GM18858 (cell line): ENCODE results near the gene SOCS2.
A peak's percentile ranks its signal among the peaks of the same experiment; 100 is the strongest.
"Not testable (repeated sequence)": the region's sequence is repeated elsewhere in the genome, so short reads cannot be mapped to it uniquely, and the experiment has no call there.

ENCODE experiments used
- ATAC-seq: cut with Tn5 transposase; IDR thresholded peaks from one replicate; pipeline ENCODE4 v1.9.1; 2021; ENCODE audit not compliant: unreplicated experiment

Gene SOCS2

DNA sequence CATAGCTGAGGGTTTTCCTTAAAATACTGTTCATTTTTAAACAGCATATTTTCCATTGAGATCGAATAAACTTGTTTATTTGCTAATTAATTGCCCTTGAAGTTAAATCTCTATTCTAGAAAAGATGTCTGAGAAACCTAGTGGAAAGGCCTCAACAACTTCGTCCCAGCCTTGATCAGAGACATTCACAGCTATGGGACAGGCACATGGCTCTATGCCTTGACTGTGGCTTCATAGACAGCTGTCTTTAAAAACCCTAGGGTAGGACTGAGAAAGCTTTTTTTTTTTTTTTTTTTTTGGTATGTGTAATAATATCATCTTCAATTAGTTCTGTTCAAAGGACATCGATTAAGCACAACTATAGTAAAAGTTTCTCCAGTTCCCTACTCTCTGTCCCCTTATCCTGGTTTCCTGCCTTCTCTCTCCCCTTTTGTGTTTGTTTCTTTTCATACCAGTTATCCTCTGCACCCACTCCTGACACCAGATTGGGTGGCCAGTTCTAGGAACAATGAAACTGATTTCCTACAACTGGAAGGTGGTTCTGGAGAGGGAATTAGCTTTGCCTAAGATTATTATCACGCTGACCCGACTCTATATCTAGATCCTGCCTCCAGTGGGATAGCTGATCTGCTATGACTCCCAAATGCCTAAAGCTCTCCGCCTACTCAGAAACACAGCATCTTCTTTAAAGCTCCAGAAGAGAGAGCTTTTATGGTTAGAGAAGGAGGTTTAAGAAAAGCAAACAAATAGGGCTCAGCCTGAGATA, 20.3 kb downstream of the SOCS2 start:
- no peak for ATAC-seq

DNA sequence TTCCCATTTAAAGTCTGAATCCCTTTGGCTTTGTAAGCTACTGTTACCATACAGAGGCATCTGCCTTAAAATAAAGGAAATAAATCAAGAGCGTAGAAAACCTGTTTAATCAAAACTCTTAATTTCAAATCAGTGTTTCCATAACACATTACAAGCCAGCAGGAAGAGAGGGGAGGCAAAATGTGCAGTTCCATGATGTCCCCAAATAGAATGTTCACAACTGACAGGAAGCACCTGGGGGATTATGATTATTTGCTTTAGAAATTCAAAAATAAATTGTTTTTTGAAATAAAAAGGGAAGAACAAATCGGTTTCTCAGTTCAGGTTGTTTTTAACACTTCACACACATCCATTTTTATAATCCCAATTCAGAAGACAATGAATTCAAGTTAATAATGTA, 21.4 kb downstream of the SOCS2 start:
- no peak for ATAC-seq

- no peak for ATAC-seq
Observed at GRCh38 chr12:93594766-93595311, 22.4 kb downstream of the SOCS2 start.

DNA sequence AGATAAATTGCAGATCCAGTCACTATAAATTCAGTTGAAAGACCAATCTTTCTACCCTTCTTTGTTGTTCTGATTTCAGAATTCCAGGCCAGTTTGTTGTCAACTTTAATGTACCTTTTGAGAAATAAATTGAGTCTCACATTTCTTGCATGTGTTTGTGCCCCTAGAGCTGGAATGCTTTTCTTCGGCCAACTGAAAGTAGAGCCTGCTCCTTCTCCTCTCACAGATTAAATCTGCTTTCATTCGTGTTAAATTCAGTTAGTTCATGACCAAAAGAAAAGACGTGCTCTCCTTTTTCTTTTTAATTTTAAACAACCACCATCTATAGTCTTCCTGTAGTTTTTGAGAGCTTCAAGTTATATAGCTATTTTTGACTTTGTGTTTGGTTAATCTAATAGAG, 22.9 kb downstream of the SOCS2 start:
- ATAC-seq, result no peak

GRCh38 chr12:93597608-93598007, 25.1 kb downstream of the SOCS2 start:
- no peak for ATAC-seq

DNA sequence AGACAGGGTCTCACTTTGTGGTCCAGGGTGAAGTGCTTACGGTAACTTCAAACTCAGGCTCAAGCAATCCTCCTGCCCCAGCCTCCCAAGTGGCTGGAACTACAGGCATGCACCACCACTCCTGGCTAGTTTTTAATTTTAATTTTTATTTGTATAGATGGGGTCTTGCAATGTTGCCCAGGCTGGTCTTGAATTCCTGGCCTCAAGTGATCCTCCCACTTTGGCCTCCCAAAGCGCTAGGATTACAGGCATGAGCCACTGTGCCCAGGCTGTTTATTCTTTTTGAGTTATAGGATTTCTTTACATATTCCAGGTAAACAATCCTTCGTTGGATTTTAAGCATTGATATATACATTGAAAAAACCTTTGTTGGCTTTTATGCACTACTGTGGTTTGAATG, 26.7 kb downstream of the SOCS2 start:
- no peak for ATAC-seq

DNA sequence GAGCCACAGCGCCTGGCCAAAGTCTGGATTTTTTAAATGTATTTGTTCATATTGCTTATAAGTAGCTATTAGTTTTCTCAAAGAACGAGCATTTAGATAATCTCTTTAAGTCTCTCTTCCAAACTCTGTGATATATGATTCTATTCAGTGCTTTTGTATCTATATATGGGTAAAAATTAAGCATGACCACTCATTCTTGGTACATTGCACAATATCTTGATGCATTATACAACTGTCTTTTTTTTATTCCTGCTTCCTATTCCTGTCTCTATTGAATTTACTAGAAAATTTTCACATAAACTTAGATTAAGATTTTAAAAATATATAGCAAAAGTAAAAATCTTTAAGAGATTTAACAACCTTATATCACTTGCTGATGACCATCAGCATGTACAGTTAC, 29.1 kb downstream of the SOCS2 start:
- no peak for ATAC-seq

- ATAC-seq, result no peak
Observed at GRCh38 chr12:93602897-93603668, 30.6 kb downstream of the SOCS2 start.

GRCh38 chr12:93603762-93604161, 31.3 kb downstream of the SOCS2 start:
- ATAC-seq, result no peak

DNA sequence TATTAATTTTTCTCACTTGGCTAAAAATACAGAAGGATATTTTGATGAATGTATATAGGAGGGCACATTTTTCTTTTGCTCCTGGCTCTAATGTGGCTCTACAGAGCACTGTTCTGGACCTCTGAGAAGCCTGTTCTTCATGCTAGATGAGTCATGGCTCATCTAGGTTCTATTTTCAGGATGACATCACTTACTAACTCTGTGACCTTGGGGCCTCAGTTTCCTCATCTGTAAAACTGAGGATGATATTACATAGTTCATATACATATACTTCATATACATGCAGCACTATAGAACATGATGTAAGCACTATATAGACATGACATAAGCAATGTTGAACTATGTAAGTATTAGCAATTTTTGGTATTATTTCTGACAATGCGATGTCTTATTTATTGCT, 35.8 kb downstream of the SOCS2 start:
- ATAC-seq, result no peak

DNA sequence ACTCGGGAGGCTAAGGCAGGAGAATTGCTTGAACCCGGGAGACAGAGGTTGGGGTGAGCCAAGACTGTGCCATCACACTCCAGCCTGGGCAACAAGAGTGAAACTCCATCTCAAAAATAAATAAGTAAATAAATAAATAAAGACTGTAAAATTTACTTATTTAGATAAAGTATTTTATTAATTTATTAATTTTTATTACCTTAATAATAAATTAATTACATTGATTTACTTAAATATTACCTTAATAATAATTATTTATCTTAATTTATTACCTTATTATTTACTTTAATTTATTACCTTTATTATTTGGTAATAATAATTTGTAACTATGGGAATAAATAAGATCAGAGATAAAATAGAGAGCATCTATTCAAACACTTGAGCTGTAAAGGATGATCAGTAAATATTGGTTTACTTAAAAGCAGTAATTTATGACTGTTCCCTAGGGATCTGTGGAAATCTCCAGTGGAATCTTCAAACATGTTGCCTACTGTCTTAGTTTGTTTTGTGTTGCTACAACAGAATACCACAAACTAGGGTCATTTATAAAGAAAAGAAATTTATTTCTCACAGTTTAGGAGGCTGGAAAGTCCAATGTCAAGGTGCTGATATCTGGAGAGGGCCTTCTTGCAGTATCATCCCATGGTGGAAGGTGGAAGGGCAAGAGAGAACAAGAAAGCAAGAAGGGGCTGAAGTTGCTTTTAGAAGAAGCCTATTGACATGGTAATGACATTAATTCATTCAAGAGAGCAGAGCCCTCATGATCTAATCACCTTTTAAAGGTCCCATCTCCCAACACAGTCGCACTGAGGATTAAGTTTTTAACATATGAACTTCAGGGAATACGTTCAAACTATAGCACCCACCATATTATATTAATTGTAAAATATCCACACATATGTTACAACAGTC, 37.1 kb downstream of the SOCS2 start:
- no peak for ATAC-seq

DNA sequence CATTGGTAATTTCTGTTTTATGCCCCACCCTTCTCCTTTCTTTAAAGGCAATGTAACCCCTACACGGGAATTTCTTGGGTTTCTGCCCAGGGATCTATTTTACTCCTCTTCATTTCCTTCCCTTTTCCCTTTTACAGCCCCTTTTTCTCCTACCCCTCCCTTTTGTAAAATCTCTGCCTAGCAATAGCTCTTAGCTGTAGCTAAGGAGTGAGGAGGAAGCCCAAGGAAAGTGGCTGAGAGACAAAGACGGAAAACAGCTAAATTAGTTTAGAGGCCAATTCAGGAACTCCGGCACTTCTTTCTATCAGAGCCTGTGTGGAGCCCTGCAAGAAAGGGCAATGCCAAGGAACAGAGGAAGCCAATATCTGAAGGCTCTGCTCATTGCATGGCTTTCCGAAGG, 40.3 kb downstream of the SOCS2 start:
- no peak for ATAC-seq

- ATAC-seq, result no peak
Observed at GRCh38 chr12:93614917-93615596, 42.6 kb downstream of the SOCS2 start.

DNA sequence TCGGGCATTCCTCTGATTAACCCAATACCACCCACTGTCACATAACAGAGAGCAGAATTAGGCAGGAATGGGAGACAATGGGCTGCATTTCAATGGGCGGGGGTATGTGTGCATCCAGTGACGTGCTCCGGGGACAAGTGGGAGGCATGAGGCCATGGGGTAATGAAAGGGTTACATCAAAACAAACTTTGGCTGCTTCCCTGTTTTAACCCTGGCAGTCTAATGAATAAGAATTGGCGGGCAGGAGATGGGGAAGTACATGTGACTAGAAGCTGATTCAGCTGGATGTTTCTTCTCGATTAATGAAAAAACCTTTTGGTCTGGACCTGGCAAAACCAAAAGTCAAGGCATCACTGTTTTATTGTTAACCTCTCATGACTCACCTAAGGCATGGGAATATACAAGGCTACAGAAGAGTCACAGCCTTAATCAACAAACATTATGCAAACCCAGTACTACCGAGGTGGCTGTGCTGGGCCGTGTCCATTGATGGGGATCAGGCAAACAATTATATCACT, 44.2 kb downstream of the SOCS2 start:
- no peak for ATAC-seq

DNA sequence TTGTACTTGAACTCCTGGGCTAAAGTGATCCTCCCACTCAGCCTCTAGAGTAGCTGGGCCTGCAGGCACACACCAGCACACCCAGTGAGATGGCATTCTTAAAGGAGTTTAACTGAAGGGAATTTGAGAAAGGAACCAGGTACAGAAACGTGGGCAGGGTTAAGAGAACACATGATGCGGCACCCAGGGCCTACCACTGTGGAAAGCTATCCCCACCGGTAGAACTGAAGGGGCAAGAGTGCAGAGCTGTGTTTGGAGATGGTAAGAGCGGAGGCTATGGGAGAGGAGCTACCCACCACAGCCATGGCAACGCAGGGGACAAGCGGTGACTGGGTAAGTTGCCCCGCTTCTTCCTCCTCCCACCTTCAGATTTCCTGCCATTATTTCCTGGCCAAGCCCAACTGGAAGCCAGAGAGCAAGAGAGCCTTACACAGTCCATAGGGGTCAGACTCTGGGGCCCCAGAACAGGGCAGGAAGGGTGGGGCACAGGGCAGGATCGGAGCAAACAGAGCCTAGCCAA, 46.5 kb downstream of the SOCS2 start:
- ATAC-seq, result no peak

- no peak for ATAC-seq
Observed at GRCh38 chr12:93621986-93622385, 49.5 kb downstream of the SOCS2 start.

DNA sequence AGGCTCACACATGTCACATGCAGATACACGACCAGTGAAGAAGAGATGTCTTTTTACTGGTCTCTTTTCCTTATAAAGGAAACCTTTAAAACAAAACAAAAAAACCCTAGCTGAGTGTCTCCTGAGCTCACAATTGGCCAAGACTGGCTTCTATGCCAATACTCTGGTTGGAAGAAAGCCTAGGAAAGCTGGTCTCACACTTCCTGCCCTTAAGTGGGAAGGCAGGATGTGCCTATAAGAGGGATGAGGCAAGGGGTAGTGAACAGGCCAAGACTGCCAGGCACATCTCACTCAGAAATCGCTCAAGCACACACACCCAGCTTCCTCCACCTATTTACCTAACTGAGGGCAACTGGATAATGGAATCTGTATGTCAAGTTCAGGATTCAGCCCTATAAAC, 50.0 kb downstream of the SOCS2 start:
- ATAC-seq, result no peak

DNA sequence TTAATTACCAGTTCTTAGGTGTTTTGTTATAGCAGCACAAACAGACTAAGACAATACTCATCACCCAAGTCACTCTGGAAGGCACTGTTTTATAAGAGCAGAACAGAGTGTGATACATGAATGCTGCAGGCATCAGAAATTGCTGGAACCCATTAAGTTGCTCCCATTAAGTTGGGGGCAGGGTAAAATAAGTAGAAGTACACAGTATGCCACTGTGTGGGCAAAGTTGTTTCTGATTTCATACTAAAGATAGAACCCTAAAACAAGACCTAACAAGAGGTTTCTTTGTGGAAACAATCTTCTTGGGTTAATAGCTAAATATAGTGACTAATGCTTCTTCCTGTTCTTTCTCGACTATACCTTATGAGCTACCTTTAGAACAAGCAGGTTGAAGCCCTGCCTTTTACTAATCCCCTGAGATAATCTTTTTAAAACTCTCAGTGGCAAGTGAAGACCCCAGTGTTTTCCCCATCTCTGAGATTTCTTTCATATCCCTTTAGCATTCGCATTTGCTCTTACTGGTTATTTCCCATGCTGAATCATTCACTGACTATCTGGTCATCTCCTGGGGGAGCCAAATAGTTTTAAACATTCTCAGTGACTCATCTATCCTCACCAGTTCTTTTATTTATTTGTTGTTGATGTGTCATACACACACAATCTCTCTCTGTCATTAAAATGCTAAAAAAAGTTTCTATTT, 52.3 kb downstream of the SOCS2 start:
- ATAC-seq, result peak; percentile 80

GRCh38 chr12:93625295-93625645, 52.8 kb downstream of the SOCS2 start:
- ATAC-seq, result not testable (repeated sequence)

DNA sequence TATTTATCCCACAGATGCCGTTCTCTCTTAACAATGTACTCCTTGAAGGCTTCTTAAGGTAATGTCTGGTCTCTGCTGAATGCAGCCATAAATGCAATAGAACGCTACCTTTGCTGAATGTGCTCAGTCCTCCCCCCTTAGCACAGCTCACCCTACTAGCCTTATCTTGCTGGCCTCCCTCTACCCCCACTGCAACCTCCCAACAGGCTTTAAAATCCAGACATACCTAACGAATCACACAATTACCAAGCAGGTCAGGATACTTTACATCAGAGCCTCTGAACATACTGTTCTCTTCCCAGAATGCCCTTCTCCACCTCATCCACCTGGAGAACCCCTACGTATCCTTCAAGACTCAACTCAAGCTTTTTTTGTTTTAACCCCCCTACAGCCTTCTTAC, 53.7 kb downstream of the SOCS2 start:
- ATAC-seq, result no peak
